HCT116 (cell line): ENCODE measurements around the gene TANC1. TPM values are rescaled to one million over a fixed set of nuclear protein-coding genes. Genes with fewer than 3 reads are reported as not detected.

ENCODE experiments used
- ATAC-seq: fragments of 200-7000 bp; cut with Tn5 transposase; 2 replicates; pipeline ENCODE4 v1.9.1; 2020; ENCODE audit warnings: mild to moderate bottlenecking, moderate library complexity
- BruUV-seq: library from RNA; stranded (reverse); fragments of 400-500 nt; replicated peaks from 2 replicates; lab custom pipeline; 2021; lab: Mats Ljungman, UMichigan
- CTCF ChIA-PET: fragments of 300-600 bp; sonication (Branson Sonifier 250); formaldehyde crosslinking; loops from one replicate; lab custom pipeline; 2021; ENCODE audit warnings: antibody characterized with exemption; lab: Charles Lee
- POLR2A ChIA-PET: fragments of 300-600, 350-600 bp; sonication (Branson Sonifier 250); formaldehyde crosslinking; loops from one replicate; lab custom pipeline; 2021; ENCODE audit warnings: antibody characterized with exemption; lab: Charles Lee
- RAD21 ChIA-PET, 2 experiments: fragments of 300-600 bp; sonication (Branson Sonifier 250); formaldehyde crosslinking; loops; one replicate each; lab custom pipeline; 2023; ENCODE audit warnings: low total read pairs in 2 of 2; ENCODE audit not compliant: uncharacterized antibody in 2 of 2, unreplicated experiment in 2 of 2, low non-redundant PET in 1 of 2; lab: Charles Lee
- DNase-seq: peaks from one replicate; pipeline ENCODE4 v3.0.0-alpha.2; 2010; ENCODE audit warnings: low read depth, low spot score
- H2AFZ ChIP-seq: fragments of 200-600 bp; shearing (Covaris generic), sonication (generic); 2 replicates; pipeline ENCODE4 v1.6.1; 2017; ENCODE audit warnings: low read depth, mixed run types, mixed read lengths, antibody characterized with exemption, low read length; ENCODE audit not compliant: poor library complexity, severe bottlenecking
- H3K27ac ChIP-seq: 2 replicates; pipeline ENCODE4 v1.5.1; 2012; ENCODE audit warnings: low read depth, low read length
- H3K27me3 ChIP-seq: fragments of 200-600 bp; sonication (generic); 2 replicates; pipeline ENCODE4 v1.6.1; 2016; ENCODE audit warnings: mixed run types, low read length, mixed read lengths; ENCODE audit not compliant: insufficient read depth
- H3K36me3 ChIP-seq, 2 experiments: fragments of 200-500 bp in 1 of 2; fragments of 200-600 bp in 1 of 2; sonication (Bioruptor generic) in 1 of 2; sonication (generic) in 1 of 2; 2 replicates each; pipeline versions ENCODE4 v1.5.1 to v1.6.1; 2014 to 2016; ENCODE audit warnings: low read length in 2 of 2, inconsistent platforms in 1 of 2, mixed read lengths in 1 of 2, mixed run types in 1 of 2; ENCODE audit not compliant: insufficient read depth in 2 of 2, control insufficient read depth in 1 of 2
- H3K4me1 ChIP-seq, 2 experiments: fragments of 200-600 bp in 1 of 2; sonication (generic) in 1 of 2; 2 replicates each; pipeline versions ENCODE4 v1.5.1 to v1.6.1; 2012 to 2017; ENCODE audit warnings: low read length in 2 of 2, inconsistent platforms in 1 of 2, mild to moderate bottlenecking in 1 of 2, mixed read lengths in 1 of 2, mixed run types in 1 of 2, moderate library complexity in 1 of 2; ENCODE audit not compliant: insufficient read depth in 2 of 2, control insufficient read depth in 1 of 2
- H3K4me2 ChIP-seq: fragments of 200-600 bp; sonication (generic); 2 replicates; pipeline ENCODE4 v1.6.1; 2017; ENCODE audit warnings: mixed run types, low read length, mixed read lengths
- H3K4me3 ChIP-seq, 2 experiments: fragments of 200-600 bp in 1 of 2; sonication (generic) in 1 of 2; replicated peaks in 1 of 2; 2 replicates each; pipeline ENCODE4 v1.5.1; 2011 to 2016; ENCODE audit warnings: low read length in 2 of 2, control low read depth in 1 of 2, low read depth in 1 of 2, mild to moderate bottlenecking in 1 of 2, mixed read lengths in 1 of 2, mixed run types in 1 of 2
- H3K79me2 ChIP-seq: fragments of 200-600 bp; sonication (generic); 2 replicates; pipeline ENCODE4 v1.6.1; 2017; ENCODE audit warnings: mild to moderate bottlenecking, mixed run types, low read length, moderate library complexity, mixed read lengths; ENCODE audit not compliant: insufficient read depth
- H3K9ac ChIP-seq: fragments of 200-600 bp; sonication (generic); 2 replicates; pipeline ENCODE4 v1.6.1; 2016; ENCODE audit warnings: low read length, mixed read lengths
- H3K9me2 ChIP-seq: fragments of 200-600 bp; sonication (generic), shearing (Covaris generic); 2 replicates; pipeline ENCODE4 v1.6.1; 2017; ENCODE audit warnings: mixed run types, mild to moderate bottlenecking, moderate library complexity; ENCODE audit not compliant: insufficient read depth
- H3K9me3 ChIP-seq, 2 experiments: fragments of 200-500 bp in 1 of 2; fragments of 200-600 bp in 1 of 2; sonication (Bioruptor generic) in 1 of 2; sonication (generic) in 1 of 2; 2 replicates each; pipeline ENCODE4 v1.6.1; 2014 to 2017; ENCODE audit warnings: low read length in 2 of 2, mixed read lengths in 2 of 2, inconsistent platforms in 1 of 2, low read depth in 1 of 2, mild to moderate bottlenecking in 1 of 2, mixed run types in 1 of 2, moderate library complexity in 1 of 2; ENCODE audit not compliant: control insufficient read depth in 1 of 2, insufficient read depth in 1 of 2
- H4K20me1 ChIP-seq: fragments of 200-600 bp; sonication (generic), shearing (Covaris generic); 2 replicates; pipeline ENCODE4 v1.6.1; 2017; ENCODE audit warnings: mixed run types, mild to moderate bottlenecking, moderate library complexity; ENCODE audit not compliant: insufficient read depth
- CBX3 ChIP-seq: IDR thresholded peaks from 2 replicates; pipeline ENCODE4 v1.6.1; 2012; ENCODE audit warnings: low read depth
- CEBPB ChIP-seq: IDR thresholded peaks from 2 replicates; pipeline ENCODE4 v1.6.1; 2012; ENCODE audit warnings: low read depth
- CTCF ChIP-seq, 3 experiments: fragments of 200-600 bp in 1 of 3; sonication (generic) in 1 of 3; IDR thresholded peaks in 2 of 3; conservative IDR thresholded peaks in 1 of 3; 2 replicates each; pipeline ENCODE4 v1.5.1; 2012 to 2017; ENCODE audit warnings: low read depth in 2 of 3, low read length in 2 of 3, antibody characterized with exemption in 1 of 3, borderline replicate concordance in 1 of 3, control low read depth in 1 of 3, mild to moderate bottlenecking in 1 of 3, mixed read lengths in 1 of 3, mixed run types in 1 of 3, moderate library complexity in 1 of 3; ENCODE audit not compliant: insufficient read depth in 1 of 3
- EGR1 ChIP-seq: IDR thresholded peaks from 2 replicates; pipeline ENCODE4 v1.6.1; 2012; ENCODE audit warnings: low read depth
- ELF1 ChIP-seq: IDR thresholded peaks from 2 replicates; pipeline ENCODE4 v1.6.1; 2012; ENCODE audit warnings: low read depth, borderline replicate concordance
- EZH2 ChIP-seq: fragments of 200-600 bp; sonication (generic); IDR thresholded peaks from 2 replicates; pipeline ENCODE4 v1.6.1; 2017; ENCODE audit warnings: antibody characterized with exemption, mixed run types
- EZH2phosphoT487 ChIP-seq: fragments of 200-600 bp; IDR thresholded peaks from 2 replicates; pipeline ENCODE4 v1.6.1; 2018; ENCODE audit warnings: antibody characterized with exemption, borderline replicate concordance
- FOSL1 ChIP-seq: IDR thresholded peaks from 2 replicates; pipeline ENCODE4 v1.6.1; 2012; ENCODE audit warnings: low read depth
- JUND ChIP-seq: IDR thresholded peaks from 2 replicates; pipeline ENCODE4 v1.6.1; 2012
- MAX ChIP-seq: IDR thresholded peaks from 2 replicates; pipeline ENCODE4 v1.6.1; 2012
- POLR2A ChIP-seq: IDR thresholded peaks from 2 replicates; pipeline ENCODE4 v1.7.0; 2011; ENCODE audit warnings: borderline replicate concordance; ENCODE audit not compliant: insufficient read depth, insufficient read length; ENCODE audit errors: extremely low read depth
- POLR2AphosphoS5 ChIP-seq: IDR thresholded peaks from 2 replicates; pipeline ENCODE4 v1.6.1; 2011; ENCODE audit warnings: mild to moderate bottlenecking, low read depth, low read length, moderate library complexity
- REST ChIP-seq: IDR thresholded peaks from 2 replicates; pipeline ENCODE4 v1.6.1; 2012; ENCODE audit warnings: low read depth
- SP1 ChIP-seq: IDR thresholded peaks from 2 replicates; pipeline ENCODE4 v1.6.1; 2012; ENCODE audit warnings: low read depth
- SRF ChIP-seq: IDR thresholded peaks from 2 replicates; pipeline ENCODE4 v1.6.1; 2012; ENCODE audit warnings: low read depth
- YY1 ChIP-seq: IDR thresholded peaks from 2 replicates; pipeline ENCODE4 v1.6.1; 2011; ENCODE audit warnings: low read length, low read depth, moderate library complexity, mild to moderate bottlenecking; ENCODE audit not compliant: insufficient replicate concordance; ENCODE audit errors: extremely low read depth
- ZFX ChIP-seq: fragments of 450-650 bp; IDR thresholded peaks from 2 replicates; pipeline ENCODE4 v1.6.1; 2017
- intact Hi-C: fragments of 100-400 bp; cut with micrococcal nuclease; formaldehyde crosslinking; loops from 2 replicates; pipeline ENCODE4 v1.10.0; 2022
- total RNA-seq: library from RNA; stranded (reverse); gene quantifications from one replicate; pipeline ENCODE4 v1.2.1, GENCODE V29; 2021; ENCODE audit not compliant: unreplicated experiment

The TANC1 gene
- total RNA-seq, 1 experiment from 2014 or later, result 15.1 TPM

GRCh38 chr2:159272156-159272555 lies 303.7 kb downstream of the TANC1 start:
- Histone ChIP-seq H3K9me2 (no peaks in the 10 kb centered on the region), H3K9ac (no peak overlapping the region), H3K4me3 (no peak overlapping the region), H3K36me3 (no peaks in the 10 kb centered on the region), H3K79me2 (0 out of 2 replicates have a peak, but pooled peaks cover 5% of the 10 kb centered on the region), H3K4me1 (peaks cover 3 to 13% of the 10 kb centered on the region in 2 experiments; a peak in 2 of 4 replicates), H2AFZ (no peak overlapping the region), H3K9me3 (no peaks in the 10 kb centered on the region), H4K20me1 (no peaks in the 10 kb centered on the region), H3K4me2 (no peak overlapping the region), H3K27me3 (no peaks in the 10 kb centered on the region), H3K27ac (no peak overlapping the region)
- ChIA-PET RAD21 (no interaction called here), CTCF (no interaction called here), POLR2A (no interaction called here)
- BruUV-seq, result no TSS peak
- TF ChIP-seq SRF, result no peak
- no peak for TF ChIP-seq EGR1
- TF ChIP-seq SP1, result no peak
- no peak for TF ChIP-seq CTCF (IDR thresholded peaks at IDR 0.05 in 2 of 3, conservative IDR thresholded peaks at IDR 0.05 in 1 of 3; ENCODE audit: borderline replicate concordance in 1 of 3, insufficient read depth in 1 of 3, low read depth in 2 of 3, low read length in 2 of 3)
- TF ChIP-seq EZH2phosphoT487, result no peak
- no peak for TF ChIP-seq REST
- no peak for TF ChIP-seq JUND
- TF ChIP-seq YY1, result no peak
- TF ChIP-seq POLR2A, result no peak
- TF ChIP-seq MAX, result no peak
- no peak for TF ChIP-seq ELF1
- no peak for TF ChIP-seq ZFX
- no peak for TF ChIP-seq CEBPB
- no peak for TF ChIP-seq FOSL1
- no peak for TF ChIP-seq CBX3
- TF ChIP-seq POLR2AphosphoS5, result no peak
- TF ChIP-seq EZH2, result no peak
- DNase-seq (no peak), ATAC-seq (no peak)
- intact Hi-C loops, result no loop called here
